WERI-Rb-1 (cell line): Measurements from ENCODE around the gene TEX11.

ENCODE experiments used
- DNase-seq: peaks from one replicate; pipeline ENCODE4 v3.0.0-alpha.2; 2020
- H3K27ac ChIP-seq: fragments of 250-450 bp; sonication (Bioruptor Pico); 2 replicates; pipeline ENCODE4 v1.5.1; 2020; ENCODE audit warnings: mild to moderate bottlenecking, moderate library complexity
- H3K27me3 ChIP-seq: fragments of 250-450 bp; sonication (Bioruptor Pico); 2 replicates; pipeline ENCODE4 v1.5.1; 2021; ENCODE audit warnings: mild to moderate bottlenecking, low read depth, moderate library complexity; ENCODE audit not compliant: insufficient read depth, severe bottlenecking
- H3K36me3 ChIP-seq: fragments of 250-450 bp; sonication (Bioruptor Pico); 2 replicates; pipeline ENCODE4 v1.5.1; 2020; ENCODE audit warnings: mild to moderate bottlenecking, moderate library complexity
- H3K4me3 ChIP-seq: 2 replicates; pipeline ENCODE4 v1.5.1; 2011; ENCODE audit warnings: low read depth, mild to moderate bottlenecking, control low read depth, low read length
- H3K9me3 ChIP-seq: fragments of 250-450 bp; sonication (Bioruptor Pico); 2 replicates; pipeline ENCODE4 v1.5.1; 2021; ENCODE audit warnings: mild to moderate bottlenecking, moderate library complexity; ENCODE audit not compliant: severe bottlenecking
- CTCF ChIP-seq: IDR thresholded peaks from 2 replicates; pipeline ENCODE4 v1.5.1; 2011; ENCODE audit warnings: low read depth, mild to moderate bottlenecking, control low read depth, inconsistent platforms, low read length

Gene TEX11

GRCh38 chrX:70552130-70552704, 356.3 kb downstream of the TEX11 start:
- no peaks in the 10 kb centered on the region for H3K27me3 ChIP-seq
- no peak for TF ChIP-seq CTCF
- H3K27ac ChIP-seq, result no peak overlapping the region
- no peak overlapping the region for H3K4me3 ChIP-seq
- no peaks in the 10 kb centered on the region for H3K9me3 ChIP-seq
- H3K36me3 ChIP-seq, result no peaks in the 10 kb centered on the region
- no peak for DNase-seq

- Histone ChIP-seq H3K27me3 (no peaks in the 10 kb centered on the region), H3K36me3 (no peaks in the 10 kb centered on the region), H3K9me3 (no peaks in the 10 kb centered on the region), H3K27ac (no peak overlapping the region), H3K4me3 (no peak overlapping the region)
- no peak for DNase-seq
- no peak for TF ChIP-seq CTCF
Measured at GRCh38 chrX:70549429-70549828, 359.1 kb downstream of the TEX11 start.

GRCh38 chrX:70535198-70535597, 373.3 kb downstream of the TEX11 start:
- no peak for TF ChIP-seq CTCF
- DNase-seq, result no peak
- Histone ChIP-seq H3K9me3 (no peaks in the 10 kb centered on the region), H3K27ac (no peak overlapping the region), H3K4me3 (no peak overlapping the region), H3K27me3 (peaks cover 33% of the 10 kb centered on the region), H3K36me3 (no peaks in the 10 kb centered on the region)

GRCh38 chrX:70527610-70528345, 380.7 kb downstream of the TEX11 start:
- Histone ChIP-seq H3K27me3 (peaks cover 53% of the 10 kb centered on the region), H3K27ac (no peak overlapping the region), H3K36me3 (no peaks in the 10 kb centered on the region), H3K4me3 (no peak overlapping the region), H3K9me3 (no peaks in the 10 kb centered on the region)
- no peak for DNase-seq
- TF ChIP-seq CTCF, result no peak

- no peaks in the 10 kb centered on the region for H3K36me3 ChIP-seq
- no peak for TF ChIP-seq CTCF
- H3K27me3 ChIP-seq, result peaks cover 50% of the 10 kb centered on the region
- no peak overlapping the region for H3K27ac ChIP-seq
- H3K9me3 ChIP-seq, result no peaks in the 10 kb centered on the region
- DNase-seq, result no peak
- no peak overlapping the region for H3K4me3 ChIP-seq
Measured at GRCh38 chrX:70527053-70527452, 381.5 kb downstream of the TEX11 start.
